GM19035 (cell line): ENCODE measurements around the gene KRCC1.
"Not testable (repeated sequence)": the region's sequence is repeated elsewhere in the genome, so short reads cannot be mapped to it uniquely, and the experiment has no call there.

ENCODE experiments used
- ATAC-seq: cut with Tn5 transposase; IDR thresholded peaks from one replicate; pipeline ENCODE4 v1.9.1; 2021; ENCODE audit not compliant: unreplicated experiment

Gene KRCC1

GRCh38 chr2:88042476-88042875 lies 13.1 kb downstream of the KRCC1 start:
- no peak for ATAC-seq

- ATAC-seq: no peak
These were observed 17.1 kb downstream of the KRCC1 start for GRCh38 chr2:88038263-88039105.

- no peak for ATAC-seq
These were observed 19.0 kb downstream of the KRCC1 start for GRCh38 chr2:88036606-88037005.

- ATAC-seq: no peak
These were observed 19.4 kb downstream of the KRCC1 start for GRCh38 chr2:88036182-88036581.

GRCh38 chr2:88032070-88032702 lies 23.4 kb downstream of the KRCC1 start:
- no peak for ATAC-seq

- no peak for ATAC-seq
These were observed 26.7 kb downstream of the KRCC1 start for GRCh38 chr2:88028931-88029330.

GRCh38 chr2:88027697-88028389 lies 27.7 kb downstream of the KRCC1 start:
- no peak for ATAC-seq

GRCh38 chr2:88024509-88024908 lies 31.1 kb downstream of the KRCC1 start:
- no peak for ATAC-seq

- ATAC-seq: no peak
These were observed 33.0 kb downstream of the KRCC1 start for GRCh38 chr2:88022669-88022921.

GRCh38 chr2:88019985-88020384 lies 35.6 kb downstream of the KRCC1 start:
- ATAC-seq: no peak

- no peak for ATAC-seq
These were observed 36.7 kb downstream of the KRCC1 start for GRCh38 chr2:88018909-88019308.

- not testable (repeated sequence) for ATAC-seq
These were observed 37.3 kb downstream of the KRCC1 start for GRCh38 chr2:88018077-88018805.

- not testable (repeated sequence) for ATAC-seq
These were observed 37.9 kb downstream of the KRCC1 start for GRCh38 chr2:88017780-88018038.

GRCh38 chr2:88016960-88017779 lies 38.4 kb downstream of the KRCC1 start:
- peak; percentile 65 for ATAC-seq

- peak; percentile 82 for ATAC-seq
These were observed 39.3 kb downstream of the KRCC1 start, which contains the start of gene RNU2-63P for GRCh38 chr2:88016086-88016959. RNU2-63P (minus strand) TSS chr2:88016547.

GRCh38 chr2:88011011-88011410 lies 44.6 kb downstream of the KRCC1 start:
- no peak for ATAC-seq

GRCh38 chr2:88010136-88010535 lies 45.4 kb downstream of the KRCC1 start:
- ATAC-seq: no peak

- no peak for ATAC-seq
These were observed 48.6 kb downstream of the KRCC1 start for GRCh38 chr2:88006912-88007439.

- ATAC-seq: no peak
These were observed 49.8 kb downstream of the KRCC1 start for GRCh38 chr2:88005776-88006175.
